ENCODE data around the gene SEMA3C. TPM values are rescaled to one million over a fixed set of nuclear protein-coding genes. Genes with fewer than 3 reads are reported as not detected.

The SEMA3C gene
- total RNA-seq, 1 donor from 2014 or later = 91.3 TPM

- Mint-ChIP-seq H3K36me3 (ENCODE audit: unreplicated experiment) (no peaks in the 10 kb centered on the region), H3K27me3 (ENCODE audit: unreplicated experiment) (no peaks in the 10 kb centered on the region), H3K9me3 (ENCODE audit: unreplicated experiment) (no peaks in the 10 kb centered on the region), H3K27ac (ENCODE audit: unreplicated experiment) (no peak overlapping the region), H3K4me1 (ENCODE audit: low read depth, unreplicated experiment) (peaks cover 2% of the 10 kb centered on the region), H3K4me3 (ENCODE audit: unreplicated experiment) (no peak overlapping the region)
- TF ChIP-seq CTCF (IDR thresholded peaks at IDR 0.05; ENCODE audit: partially characterized antibody, unreplicated experiment) = no peak
- no peak for DNase-seq
Measured at GRCh38 chr7:80785276-80785675, 133.6 kb downstream of the SEMA3C start.

GRCh38 chr7:80783678-80784327 lies 135.0 kb downstream of the SEMA3C start:
- Mint-ChIP-seq H3K36me3 (ENCODE audit: unreplicated experiment) (no peaks in the 10 kb centered on the region), H3K4me1 (ENCODE audit: low read depth, unreplicated experiment) (peaks cover 2% of the 10 kb centered on the region), H3K27ac (ENCODE audit: unreplicated experiment) (no peak overlapping the region), H3K27me3 (ENCODE audit: unreplicated experiment) (no peaks in the 10 kb centered on the region), H3K9me3 (ENCODE audit: unreplicated experiment) (no peaks in the 10 kb centered on the region), H3K4me3 (ENCODE audit: unreplicated experiment) (no peak overlapping the region)
- no peak for TF ChIP-seq CTCF (IDR thresholded peaks at IDR 0.05; ENCODE audit: partially characterized antibody, unreplicated experiment)
- DNase-seq = no peak

- Mint-ChIP-seq H3K4me1 (ENCODE audit: low read depth, unreplicated experiment) (peaks cover 2% of the 10 kb centered on the region), H3K27me3 (ENCODE audit: unreplicated experiment) (no peaks in the 10 kb centered on the region), H3K27ac (ENCODE audit: unreplicated experiment) (no peak overlapping the region), H3K4me3 (ENCODE audit: unreplicated experiment) (no peak overlapping the region), H3K9me3 (ENCODE audit: unreplicated experiment) (no peaks in the 10 kb centered on the region), H3K36me3 (ENCODE audit: unreplicated experiment) (no peaks in the 10 kb centered on the region)
- no peak for DNase-seq
- TF ChIP-seq CTCF (IDR thresholded peaks at IDR 0.05; ENCODE audit: partially characterized antibody, unreplicated experiment) = no peak
Measured at GRCh38 chr7:80783186-80783677, 135.6 kb downstream of the SEMA3C start.

GRCh38 chr7:80781561-80781979 lies 137.3 kb downstream of the SEMA3C start:
- no peaks in the 10 kb centered on the region for H3K36me3 Mint-ChIP-seq (ENCODE audit: unreplicated experiment)
- H3K27me3 Mint-ChIP-seq (ENCODE audit: unreplicated experiment) = no peaks in the 10 kb centered on the region
- no peak overlapping the region for H3K4me3 Mint-ChIP-seq (ENCODE audit: unreplicated experiment)
- TF ChIP-seq CTCF (IDR thresholded peaks at IDR 0.05; ENCODE audit: partially characterized antibody, unreplicated experiment) = no peak
- H3K27ac Mint-ChIP-seq (ENCODE audit: unreplicated experiment) = no peak overlapping the region
- no peak for DNase-seq
- peaks cover 2% of the 10 kb centered on the region for H3K4me1 Mint-ChIP-seq (ENCODE audit: low read depth, unreplicated experiment)
- H3K9me3 Mint-ChIP-seq (ENCODE audit: unreplicated experiment) = no peaks in the 10 kb centered on the region

- no peak for DNase-seq
- Mint-ChIP-seq H3K27ac (ENCODE audit: unreplicated experiment) (no peak overlapping the region), H3K4me1 (ENCODE audit: low read depth, unreplicated experiment) (peaks cover 2% of the 10 kb centered on the region), H3K4me3 (ENCODE audit: unreplicated experiment) (no peak overlapping the region), H3K36me3 (ENCODE audit: unreplicated experiment) (no peaks in the 10 kb centered on the region), H3K27me3 (ENCODE audit: unreplicated experiment) (no peaks in the 10 kb centered on the region), H3K9me3 (ENCODE audit: unreplicated experiment) (no peaks in the 10 kb centered on the region)
- no peak for TF ChIP-seq CTCF (IDR thresholded peaks at IDR 0.05; ENCODE audit: partially characterized antibody, unreplicated experiment)
Measured at GRCh38 chr7:80781146-80781545, 137.7 kb downstream of the SEMA3C start.

All from glutamatergic neuron (in vitro differentiated cells).